BLaER1 treated with 17β-estradiol and CSF1 and Interleukin-3, amounts not matched to agents 10 nM and 100 nM (cell line): ENCODE results near the gene ENDOV.

Experiments used
- H3K27ac ChIP-seq, 11 experiments: shearing (Covaris generic); formaldehyde crosslinking; 2 replicates each; pipeline ENCODE4 v1.8.1; 2022
- H3K27me3 ChIP-seq, 11 experiments: shearing (Covaris generic); formaldehyde crosslinking; 2 replicates each; pipeline ENCODE4 v1.8.1; 2022
- H3K36me3 ChIP-seq, 11 experiments: shearing (Covaris generic); formaldehyde crosslinking; 2 replicates each; pipeline ENCODE4 v1.8.1; 2022
- H3K4me1 ChIP-seq, 10 experiments: shearing (Covaris generic); formaldehyde crosslinking; 2 replicates each; pipeline ENCODE4 v1.8.1; 2022
- H3K4me2 ChIP-seq, 11 experiments: shearing (Covaris generic); formaldehyde crosslinking; 2 replicates each; pipeline ENCODE4 v1.8.1; 2022
- H3K4me3 ChIP-seq, 10 experiments: shearing (Covaris generic); formaldehyde crosslinking; 2 replicates each; pipeline ENCODE4 v1.8.1; 2022
- H3K9ac ChIP-seq, 11 experiments: shearing (Covaris generic); formaldehyde crosslinking; 2 replicates each; pipeline ENCODE4 v1.8.1; 2022
- H3K9me3 ChIP-seq, 11 experiments: shearing (Covaris generic); formaldehyde crosslinking; replicated peaks in 1 of 11; 2 replicates each; pipeline ENCODE4 v1.8.1; 2022
- H4K20me1 ChIP-seq, 11 experiments: shearing (Covaris generic); formaldehyde crosslinking; 2 replicates each; pipeline ENCODE4 v1.8.1; 2022
- Cebpa-rat ChIP-seq, 11 experiments: shearing (Covaris generic); IDR thresholded peaks; 2 replicates each; pipeline ENCODE4 v1.8.1; 2022

The ENDOV gene

DNA sequence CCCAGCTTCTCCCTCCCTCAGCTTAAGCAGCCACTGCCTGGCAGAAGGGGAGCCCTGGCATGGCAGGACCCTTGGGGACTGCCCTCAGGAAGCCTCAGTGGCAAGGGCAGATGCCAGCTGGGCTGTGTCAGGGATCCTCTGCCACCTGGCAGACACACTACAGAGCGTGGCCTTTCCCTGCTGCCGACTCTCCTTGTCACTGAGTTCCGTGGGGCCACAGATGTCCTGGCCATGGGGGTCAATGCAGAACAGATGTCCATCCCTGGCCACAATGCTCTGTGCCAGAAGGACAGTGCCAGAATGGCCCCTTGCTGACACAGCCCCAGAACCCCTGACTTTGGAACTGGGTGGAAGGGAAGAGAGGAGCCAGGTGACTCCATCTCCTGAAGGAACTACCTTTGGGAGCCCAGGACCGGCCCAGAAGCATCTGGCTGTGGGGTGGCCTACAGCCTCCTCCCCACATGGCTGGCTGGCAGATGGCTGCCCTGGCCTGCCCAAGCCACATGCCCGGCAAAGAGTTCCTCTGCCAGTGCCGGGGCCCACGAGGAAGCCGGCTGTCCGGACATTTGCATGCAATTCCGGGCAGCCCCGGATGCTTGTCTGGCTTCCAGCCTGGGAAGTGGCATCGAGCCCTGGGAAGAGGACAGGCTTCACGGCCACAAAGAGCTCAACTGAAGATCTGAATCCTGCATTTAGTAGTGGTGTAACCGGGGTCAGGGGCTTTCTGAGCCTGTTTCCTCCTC lies 37.4 kb downstream of the ENDOV start:
- Histone ChIP-seq H4K20me1 (no peaks in the 10 kb centered on the region; a peak in 1 of 22 replicates), H3K27me3 (peaks cover 0 to 18% (median 7%) of the 10 kb centered on the region in 11 experiments; a peak in 8 of 22 replicates), H3K4me3 (no peak overlapping the region), H3K4me2 (peak overlapping the region in 7 of 11 experiments; percentile 17 to 69 (median 47); a peak in 13 of 22 replicates), H3K9me3 (no peaks in the 10 kb centered on the region), H3K4me1 (peaks cover 26 to 46% (median 40%) of the 10 kb centered on the region in 10 experiments), H3K9ac (peak overlapping the region in 8 of 11 experiments; percentile 4 to 40 (median 34); a peak in 10 of 22 replicates), H3K27ac (no peak overlapping the region), H3K36me3 (no peaks in the 10 kb centered on the region)
- no peak for TF ChIP-seq Cebpa-rat (IDR thresholded peaks at IDR 0.05)

DNA sequence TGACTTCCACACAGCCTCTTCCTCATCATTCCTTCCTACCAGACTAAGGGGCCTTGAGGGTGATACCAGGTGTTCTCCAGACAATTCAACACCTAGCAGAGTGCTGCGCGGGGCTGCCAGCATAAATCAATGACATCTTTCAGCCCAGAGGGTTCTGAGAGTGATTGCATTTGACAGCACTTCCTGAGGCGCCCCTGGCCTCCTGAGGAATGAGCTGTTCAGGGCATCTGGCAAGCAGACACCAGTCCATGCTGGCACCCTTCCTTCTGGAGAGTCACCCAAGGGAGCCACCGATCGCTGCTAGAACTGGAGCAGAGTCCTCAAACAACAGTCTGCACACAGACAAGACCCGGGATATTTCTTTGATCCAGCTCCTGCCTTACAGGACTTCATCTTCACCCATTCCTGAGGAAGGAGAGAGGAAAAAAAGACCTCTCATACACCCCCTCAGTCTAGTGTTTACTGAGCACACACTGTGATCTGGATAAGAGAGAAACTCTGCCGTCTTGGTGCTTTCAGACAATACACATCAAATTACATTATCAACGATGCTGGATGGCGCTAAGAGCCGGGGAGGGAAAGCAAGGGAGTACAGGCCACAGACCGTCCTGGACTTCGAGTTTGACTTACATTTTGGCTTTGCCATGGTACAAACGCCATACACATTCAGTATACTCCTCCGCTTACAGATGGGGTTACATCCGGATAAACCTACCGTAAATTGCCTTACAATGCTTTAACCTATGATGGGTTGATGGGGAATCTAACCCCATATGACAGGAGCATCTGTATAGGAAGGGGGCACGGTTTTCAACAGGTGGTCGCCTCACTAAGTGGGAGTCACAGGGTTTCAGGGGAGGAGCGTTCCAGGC lies 38.4 kb downstream of the ENDOV start:
- H3K9me3 ChIP-seq: no peaks in the 10 kb centered on the region
- peaks cover 0 to 22% (median 15%) of the 10 kb centered on the region in 11 experiments; a peak in 9 of 22 replicates for H3K27me3 ChIP-seq
- H4K20me1 ChIP-seq: no peaks in the 10 kb centered on the region; a peak in 1 of 22 replicates
- H3K4me1 ChIP-seq: peaks cover 36 to 56% (median 50%) of the 10 kb centered on the region in 10 experiments
- H3K4me3 ChIP-seq: peak overlapping the region; percentile 65 to 85 (median 74); a peak in 17 of 20 replicates
- H3K4me2 ChIP-seq: peak overlapping the region; percentile 87 to 98 (median 95)
- H3K27ac ChIP-seq: peak overlapping the region in 8 of 11 experiments; percentile 92 to 99 (median 96); a peak in 14 of 22 replicates
- TF ChIP-seq Cebpa-rat (IDR thresholded peaks at IDR 0.05): no peak
- H3K9ac ChIP-seq: peak overlapping the region in 9 of 11 experiments; percentile 38 to 98 (median 92); a peak in 13 of 22 replicates
- no peaks in the 10 kb centered on the region for H3K36me3 ChIP-seq

DNA sequence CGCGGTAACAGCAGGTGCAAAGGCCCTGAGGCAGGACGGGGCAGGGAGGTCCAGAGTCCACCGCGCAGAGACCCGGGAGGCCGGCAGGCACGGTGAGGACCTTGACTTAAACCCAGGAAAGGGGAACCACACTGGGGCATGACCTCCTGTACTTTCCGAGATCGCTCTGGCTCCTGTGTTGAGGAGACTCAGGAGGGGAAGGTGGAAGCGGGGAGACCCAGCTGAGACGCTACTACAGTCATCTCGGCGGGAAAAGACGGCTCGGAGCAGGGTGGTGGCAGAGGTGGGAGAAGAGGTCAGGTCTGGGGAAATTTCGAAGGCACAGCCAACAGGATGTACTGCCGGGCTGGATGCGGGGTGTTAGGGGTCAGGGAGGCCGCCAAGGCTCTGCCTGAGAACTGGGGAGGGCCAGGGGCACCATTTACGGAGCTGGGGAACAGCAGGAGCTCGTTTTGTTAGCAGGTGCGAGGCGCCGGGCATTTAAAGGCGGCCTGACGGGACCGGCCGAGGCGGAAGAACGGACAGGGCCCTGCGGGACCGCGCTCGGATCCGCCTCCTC lies 39.1 kb downstream of the ENDOV start:
- TF ChIP-seq Cebpa-rat (IDR thresholded peaks at IDR 0.05): no peak
- Histone ChIP-seq H3K4me3 (peak overlapping the region; percentile 65 to 85 (median 74)), H3K4me1 (peaks cover 39 to 58% (median 50%) of the 10 kb centered on the region in 10 experiments), H3K4me2 (peak overlapping the region; percentile 87 to 98 (median 95)), H3K9ac (peak overlapping the region; percentile 88 to 98 (median 95)), H3K36me3 (no peaks in the 10 kb centered on the region), H3K9me3 (no peaks in the 10 kb centered on the region), H3K27me3 (peaks cover 0 to 27% (median 19%) of the 10 kb centered on the region in 11 experiments; a peak in 12 of 22 replicates), H3K27ac (peak overlapping the region; percentile 90 to 99 (median 96)), H4K20me1 (no peaks in the 10 kb centered on the region; a peak in 1 of 22 replicates)

DNA sequence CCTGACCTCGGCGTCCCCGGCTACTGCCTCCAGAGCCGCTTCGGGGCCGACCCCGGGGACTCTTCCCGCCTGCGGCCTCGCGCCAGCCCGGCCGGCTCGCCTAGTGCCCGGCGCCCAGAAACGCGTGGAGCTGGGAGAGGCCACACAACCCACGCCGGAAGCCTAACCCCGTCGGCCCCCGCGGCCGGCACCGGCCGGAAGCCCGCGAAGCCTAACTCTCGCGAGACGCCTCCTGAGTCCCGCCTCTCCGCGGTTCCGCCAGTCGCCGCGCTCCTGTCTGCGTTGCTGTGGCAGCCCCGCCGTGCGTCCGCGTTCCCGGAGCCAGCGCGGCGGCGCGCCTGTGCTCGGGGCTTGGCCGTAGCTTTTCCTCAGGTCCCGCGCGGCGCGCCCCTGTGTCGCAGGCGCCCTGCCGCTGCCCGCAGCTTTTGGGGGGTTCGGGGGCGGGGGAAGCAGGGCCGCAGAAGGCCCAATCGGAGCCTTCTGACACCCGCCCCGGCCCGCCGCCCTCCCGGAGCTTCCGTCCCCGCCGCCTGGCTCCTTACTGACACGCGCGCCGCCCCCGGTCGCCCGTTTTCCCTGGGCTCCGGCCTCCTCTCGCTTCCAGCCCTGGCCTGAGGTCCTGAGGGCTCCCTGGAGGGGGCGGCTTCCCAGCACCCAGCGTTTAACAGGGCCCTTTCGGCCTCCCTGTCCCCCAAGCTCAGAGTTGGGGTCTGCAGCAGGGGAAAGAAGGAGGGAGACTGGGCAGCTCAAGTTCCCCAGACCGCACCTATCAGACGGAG lies 39.8 kb downstream of the ENDOV start:
- H3K9ac ChIP-seq: peak overlapping the region; percentile 88 to 98 (median 95)
- H3K27me3 ChIP-seq: peaks cover 0 to 29% (median 19%) of the 10 kb centered on the region in 11 experiments; a peak in 12 of 22 replicates
- TF ChIP-seq Cebpa-rat (IDR thresholded peaks at IDR 0.05): no peak

DNA sequence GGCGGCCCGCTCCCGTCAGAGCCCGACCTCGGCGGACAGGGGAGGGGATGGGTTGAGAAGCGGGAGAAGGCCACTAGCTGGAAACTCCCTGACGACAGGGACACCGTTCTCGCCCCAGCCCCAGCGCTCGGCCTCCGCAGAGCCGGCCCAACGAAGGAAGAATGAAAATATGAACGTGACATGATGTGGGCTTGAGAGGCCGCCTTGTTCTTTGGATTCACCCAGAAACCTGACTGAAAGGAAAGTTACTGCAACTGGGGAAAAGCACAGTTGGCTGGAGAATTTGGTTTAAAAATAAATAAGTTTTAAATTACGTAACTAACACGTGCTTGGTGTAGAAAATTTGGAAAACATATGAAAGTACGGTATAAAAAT lies 40.4 kb downstream of the ENDOV start:
- Histone ChIP-seq H3K4me3 (peak overlapping the region; percentile 65 to 85 (median 74)), H4K20me1 (no peaks in the 10 kb centered on the region), H3K36me3 (no peaks in the 10 kb centered on the region), H3K27me3 (peaks cover 0 to 29% (median 19%) of the 10 kb centered on the region in 11 experiments; a peak in 13 of 22 replicates), H3K4me1 (peaks cover 39 to 58% (median 50%) of the 10 kb centered on the region in 10 experiments), H3K9ac (peak overlapping the region; percentile 88 to 98 (median 95)), H3K27ac (peak overlapping the region; percentile 90 to 99 (median 96)), H3K4me2 (peak overlapping the region; percentile 87 to 98 (median 94)), H3K9me3 (no peaks in the 10 kb centered on the region)
- no peak for TF ChIP-seq Cebpa-rat (IDR thresholded peaks at IDR 0.05)

More for the DNA sequence above, 39.8 kb downstream of the ENDOV start:
- Histone ChIP-seq H3K4me3 (peak overlapping the region; percentile 65 to 85 (median 74)), H4K20me1 (no peaks in the 10 kb centered on the region), H3K9me3 (no peaks in the 10 kb centered on the region), H3K4me1 (peaks cover 39 to 58% (median 50%) of the 10 kb centered on the region in 10 experiments), H3K36me3 (no peaks in the 10 kb centered on the region), H3K27ac (peak overlapping the region; percentile 90 to 99 (median 96)), H3K4me2 (peak overlapping the region; percentile 87 to 98 (median 95))

DNA sequence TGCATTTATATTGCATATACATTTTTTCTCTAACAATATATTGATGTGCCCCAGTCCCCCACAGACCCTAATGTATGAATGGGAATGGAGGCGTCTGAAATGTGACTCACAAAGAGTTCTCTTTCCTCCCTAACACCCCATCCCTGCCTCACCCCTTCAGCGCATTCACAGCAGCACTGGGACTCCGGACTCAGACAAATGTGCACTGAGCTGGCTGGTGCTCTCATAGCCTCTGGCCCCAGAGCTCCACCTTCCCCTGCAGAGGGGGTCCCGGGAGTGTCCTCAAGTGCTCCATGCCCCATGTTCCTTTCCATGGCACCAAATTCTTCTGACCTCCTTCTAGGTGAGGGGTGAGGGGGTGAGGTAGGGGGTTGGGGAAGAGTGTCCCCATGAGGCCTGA lies 40.8 kb downstream of the ENDOV start:
- H3K9ac ChIP-seq: peak overlapping the region in 8 of 11 experiments; percentile 88 to 98 (median 96); a peak in 9 of 22 replicates
- peak overlapping the region in 4 of 10 experiments; percentile 74 to 85 (median 78); a peak in 7 of 20 replicates for H3K4me3 ChIP-seq
- no peaks in the 10 kb centered on the region for H3K9me3 ChIP-seq
- H3K27ac ChIP-seq: no peak overlapping the region; a peak in 2 of 22 replicates
- peaks cover 0 to 29% (median 19%) of the 10 kb centered on the region in 11 experiments; a peak in 13 of 22 replicates for H3K27me3 ChIP-seq
- no peaks in the 10 kb centered on the region for H4K20me1 ChIP-seq
- H3K36me3 ChIP-seq: no peaks in the 10 kb centered on the region
- peak overlapping the region; percentile 87 to 98 (median 94); a peak in 21 of 22 replicates for H3K4me2 ChIP-seq
- TF ChIP-seq Cebpa-rat (IDR thresholded peaks at IDR 0.05): no peak
- H3K4me1 ChIP-seq: peaks cover 39 to 58% (median 50%) of the 10 kb centered on the region in 10 experiments

DNA sequence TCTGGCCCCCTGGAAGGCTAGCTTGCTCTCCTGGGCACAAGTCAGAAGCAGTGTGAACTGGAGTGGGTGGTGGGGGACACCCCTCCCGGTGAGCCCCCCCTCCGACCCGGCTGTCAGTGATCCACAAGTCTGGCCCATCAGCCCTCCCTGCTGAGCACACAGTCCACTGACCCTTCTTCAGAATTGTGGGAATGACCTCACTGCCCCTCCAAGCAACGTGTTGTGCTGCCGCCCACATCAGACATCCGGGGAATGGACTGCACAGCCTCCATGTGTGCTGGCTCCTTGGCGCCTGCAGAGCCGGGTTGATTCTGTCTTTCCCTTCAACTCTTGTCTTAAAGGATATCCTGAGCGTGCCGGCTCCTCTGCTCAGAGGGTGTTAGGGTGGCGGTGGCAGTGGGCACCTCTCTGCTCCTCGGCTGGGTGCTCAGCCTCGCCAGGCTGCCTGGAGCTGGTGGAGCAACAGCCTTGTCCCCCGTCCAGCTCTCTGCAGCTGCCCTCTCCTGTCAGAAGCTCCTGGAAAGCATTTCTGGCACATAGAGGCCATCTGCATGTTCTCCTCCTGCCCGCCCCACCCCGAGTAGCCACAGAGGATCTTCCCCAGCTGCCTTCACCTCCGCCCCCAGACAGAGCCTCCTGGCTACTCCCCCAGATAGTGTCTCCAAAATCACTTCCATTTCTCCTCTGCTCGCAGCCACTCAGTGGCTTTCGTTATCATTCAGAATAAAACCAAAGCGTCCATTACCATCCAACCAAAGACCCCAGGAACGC lies 41.7 kb downstream of the ENDOV start:
- no peak for TF ChIP-seq Cebpa-rat (IDR thresholded peaks at IDR 0.05)
- Histone ChIP-seq H3K4me2 (peak overlapping the region; percentile 46 to 85 (median 77); a peak in 17 of 22 replicates), H3K4me3 (no peak overlapping the region), H3K9ac (no peak overlapping the region), H4K20me1 (peaks cover 0 to 5% (median 0%) of the 10 kb centered on the region in 11 experiments; a peak in 1 of 22 replicates), H3K9me3 (no peaks in the 10 kb centered on the region), H3K27me3 (peaks cover 0 to 33% (median 21%) of the 10 kb centered on the region in 11 experiments; a peak in 13 of 22 replicates), H3K4me1 (peaks cover 39 to 59% (median 51%) of the 10 kb centered on the region in 10 experiments), H3K27ac (no peak overlapping the region; a peak in 1 of 22 replicates), H3K36me3 (no peaks in the 10 kb centered on the region)
